Activated CD4-positive, alpha-beta T cell treated with anti-CD3 and anti-CD28 coated beads for 4 hours (primary cell): Measurements from ENCODE around the gene PLAC1.

Source experiments
- DNase-seq, 2 donors: peaks; one replicate each; pipeline ENCODE4 v3.0.0-alpha.2; 2020

The PLAC1 gene

GRCh38 chrX:134572816-134573682 lies 85.2 kb downstream of the PLAC1 start:
- no peak for DNase-seq

- no peak for DNase-seq
Observed at GRCh38 chrX:134571796-134572195, 86.5 kb downstream of the PLAC1 start.

DNA sequence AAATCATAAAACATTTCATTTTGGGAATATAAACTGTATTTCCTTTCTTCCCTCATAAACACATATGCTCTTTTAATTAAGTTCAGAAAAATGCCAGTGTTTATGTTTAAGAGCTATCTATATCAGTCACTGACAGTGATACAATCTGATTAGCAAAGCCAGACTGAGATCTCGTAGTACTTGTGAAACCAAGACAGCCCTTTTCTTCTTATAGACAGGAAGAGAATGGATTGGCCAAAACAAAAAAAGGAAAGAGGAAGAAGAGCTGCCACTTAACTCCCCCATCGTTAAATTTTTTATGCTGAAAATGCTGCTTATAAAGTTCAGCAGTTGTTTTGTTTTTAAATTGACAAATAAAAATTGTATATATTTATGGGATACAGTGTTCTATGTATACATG lies 87.4 kb downstream of the PLAC1 start:
- no peak for DNase-seq

DNA sequence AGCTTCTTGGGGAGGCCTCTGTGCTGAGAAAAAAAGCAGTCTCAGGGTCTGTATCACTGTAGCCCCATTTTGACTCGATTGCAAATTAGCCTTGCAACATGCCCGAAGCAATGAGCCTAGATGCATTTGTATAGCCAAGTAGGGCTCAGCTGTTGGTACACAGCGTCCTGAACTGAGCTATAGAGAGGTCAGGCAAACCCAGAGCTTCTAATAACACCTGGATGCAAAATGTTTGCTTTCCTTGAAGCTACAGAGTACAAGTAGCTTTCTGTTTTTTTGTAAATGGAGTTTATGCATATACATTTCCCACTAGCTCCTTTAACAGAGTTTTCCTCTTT lies 87.8 kb downstream of the PLAC1 start:
- no peak for DNase-seq

DNA sequence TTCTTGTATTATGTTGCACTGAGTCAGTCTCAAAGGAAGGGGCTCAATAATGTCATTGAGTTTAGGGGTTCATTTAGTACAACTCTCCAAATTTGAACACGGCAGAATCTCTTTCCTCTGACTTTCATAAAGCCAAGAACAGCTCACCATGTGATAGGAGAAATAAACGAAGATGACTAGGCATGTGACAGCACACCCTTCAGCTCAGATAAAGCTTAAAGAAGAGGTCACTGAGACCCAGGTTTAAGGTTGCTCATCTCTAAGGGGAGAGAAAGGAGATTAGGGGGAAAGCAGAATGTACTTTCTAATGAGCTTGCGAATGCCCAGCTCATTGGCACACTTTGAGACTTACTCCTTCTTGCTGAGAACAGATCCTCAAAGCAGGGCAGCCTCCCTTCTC lies 89.0 kb downstream of the PLAC1 start:
- no peak for DNase-seq

DNA sequence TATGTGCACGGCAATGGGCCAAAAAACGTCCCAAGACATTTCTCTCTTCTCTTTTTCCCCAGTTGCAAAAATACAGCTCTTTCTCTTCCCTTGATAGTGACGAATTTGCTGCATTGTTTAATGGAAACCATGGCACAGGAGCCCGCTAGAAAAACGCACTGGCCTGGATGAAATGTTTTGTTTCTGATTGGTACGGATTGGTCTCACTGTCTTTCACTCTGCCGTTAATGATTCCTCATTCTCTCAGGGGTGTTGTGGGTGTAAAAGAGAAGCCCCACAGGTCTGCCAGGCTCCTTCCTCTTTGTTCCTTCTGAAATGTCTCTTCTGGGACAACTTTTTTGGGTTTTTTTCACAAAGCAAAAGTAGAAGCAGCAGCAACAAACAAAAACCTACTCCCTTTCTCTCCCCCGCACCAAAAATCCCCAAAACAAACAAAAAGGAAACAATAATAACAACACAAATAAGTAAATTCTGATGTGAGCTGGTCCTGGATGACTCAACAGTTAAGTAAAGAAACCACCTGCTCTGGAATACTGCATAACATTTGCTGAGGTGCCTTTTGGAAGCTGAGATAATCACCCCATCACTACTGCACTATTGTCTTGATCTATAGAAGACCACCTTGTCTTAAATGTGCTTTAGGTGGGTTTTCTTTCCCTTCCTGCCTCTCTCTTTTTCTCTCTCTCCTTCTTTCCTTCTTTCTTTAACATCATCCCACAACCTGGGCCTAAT lies 89.8 kb downstream of the PLAC1 start:
- no peak for DNase-seq

DNA sequence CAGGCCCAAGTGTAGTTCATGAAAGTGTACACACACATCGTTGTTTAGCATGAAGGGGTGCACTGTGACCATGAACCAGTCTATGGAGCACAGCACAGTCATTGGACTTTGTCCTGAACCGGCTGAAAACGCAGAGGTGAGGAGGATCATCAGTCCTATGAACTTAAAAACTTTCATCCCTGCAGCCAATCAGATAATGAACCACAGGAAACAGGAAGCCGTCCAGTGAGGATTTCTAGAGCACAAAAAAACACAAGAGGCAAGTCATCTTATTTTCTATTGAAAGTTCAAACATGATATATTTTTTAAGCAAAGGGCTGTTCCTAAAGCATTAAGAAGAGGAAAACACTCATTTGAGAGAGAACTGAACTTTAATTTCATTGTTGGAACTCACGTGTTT lies 91.8 kb downstream of the PLAC1 start:
- no peak for DNase-seq

GRCh38 chrX:134562002-134562401 lies 96.3 kb downstream of the PLAC1 start:
- DNase-seq: no peak

- no peak for DNase-seq
Observed at GRCh38 chrX:134558133-134558532, 100.1 kb downstream of the PLAC1 start.

DNA sequence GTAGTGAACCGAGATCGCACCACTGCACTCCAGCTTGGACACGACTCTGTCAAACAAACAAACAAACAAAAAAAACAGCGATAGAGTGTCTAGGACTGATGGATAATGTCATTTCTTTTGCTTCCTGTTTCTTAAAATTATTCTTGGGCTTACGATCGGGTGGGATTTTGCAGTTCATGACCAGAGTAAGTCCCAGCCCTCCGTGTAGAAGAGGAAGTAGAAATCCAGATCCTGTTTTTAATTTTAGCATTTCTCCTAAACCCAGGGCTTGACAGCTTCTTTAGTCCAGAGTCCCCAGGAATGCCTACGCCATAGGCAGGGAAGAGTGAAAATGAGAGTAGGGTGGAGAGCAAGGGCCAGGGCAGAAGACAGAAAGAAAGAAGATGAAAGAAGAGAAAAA lies 104.0 kb downstream of the PLAC1 start:
- no peak for DNase-seq

DNA sequence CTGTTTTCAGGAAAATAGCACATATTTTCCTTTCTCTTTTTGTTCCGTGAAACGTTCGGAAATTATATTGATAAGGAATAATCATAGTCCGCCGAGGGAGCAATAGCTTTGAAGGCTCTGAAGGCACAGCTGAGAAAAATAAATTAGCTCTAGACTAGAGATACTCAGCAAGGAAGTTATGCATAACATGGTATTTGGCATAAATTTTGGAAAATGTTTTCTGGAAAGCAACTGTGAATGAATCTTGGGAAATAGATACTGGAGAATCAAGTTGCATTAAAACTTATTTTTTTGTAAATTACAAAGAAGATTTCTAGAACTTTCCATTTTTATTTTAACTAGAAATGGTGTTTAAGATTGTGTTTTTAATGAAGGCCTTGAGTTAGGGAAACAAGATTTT lies 105.9 kb downstream of the PLAC1 start:
- no peak for DNase-seq

DNA sequence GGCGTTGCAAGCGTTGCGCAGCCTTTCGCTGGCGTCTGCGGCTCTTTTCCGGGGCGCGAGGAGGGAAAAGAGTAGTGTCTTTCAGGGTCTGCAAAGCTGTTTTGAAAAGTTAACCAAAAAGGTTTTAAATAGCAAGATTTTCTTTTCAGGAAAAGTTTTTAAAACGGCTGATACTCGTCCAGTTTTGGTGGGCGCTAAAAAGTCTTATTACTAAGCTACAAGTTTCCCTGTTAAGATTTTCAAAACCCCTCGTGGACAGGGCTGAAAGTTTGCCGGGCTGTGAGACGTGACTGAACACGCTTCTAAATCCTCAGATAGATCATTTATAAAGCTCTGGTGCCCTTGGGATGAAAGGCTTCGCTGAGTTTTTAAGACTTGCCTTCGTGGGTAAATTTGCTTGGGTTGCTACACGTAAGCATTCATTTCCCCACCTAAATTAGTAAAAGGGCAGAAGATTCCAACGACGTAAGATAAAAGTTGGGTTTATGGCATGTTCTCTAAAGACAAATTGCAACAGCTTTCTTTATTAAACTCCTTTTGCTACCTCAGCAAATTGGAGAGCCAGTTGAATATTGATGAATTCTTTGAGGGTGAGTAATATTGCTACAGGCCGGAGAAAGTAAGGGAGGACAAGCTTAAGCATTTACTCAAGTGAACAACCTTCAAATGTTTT lies 106.8 kb downstream of the PLAC1 start:
- DNase-seq: no peak

DNA sequence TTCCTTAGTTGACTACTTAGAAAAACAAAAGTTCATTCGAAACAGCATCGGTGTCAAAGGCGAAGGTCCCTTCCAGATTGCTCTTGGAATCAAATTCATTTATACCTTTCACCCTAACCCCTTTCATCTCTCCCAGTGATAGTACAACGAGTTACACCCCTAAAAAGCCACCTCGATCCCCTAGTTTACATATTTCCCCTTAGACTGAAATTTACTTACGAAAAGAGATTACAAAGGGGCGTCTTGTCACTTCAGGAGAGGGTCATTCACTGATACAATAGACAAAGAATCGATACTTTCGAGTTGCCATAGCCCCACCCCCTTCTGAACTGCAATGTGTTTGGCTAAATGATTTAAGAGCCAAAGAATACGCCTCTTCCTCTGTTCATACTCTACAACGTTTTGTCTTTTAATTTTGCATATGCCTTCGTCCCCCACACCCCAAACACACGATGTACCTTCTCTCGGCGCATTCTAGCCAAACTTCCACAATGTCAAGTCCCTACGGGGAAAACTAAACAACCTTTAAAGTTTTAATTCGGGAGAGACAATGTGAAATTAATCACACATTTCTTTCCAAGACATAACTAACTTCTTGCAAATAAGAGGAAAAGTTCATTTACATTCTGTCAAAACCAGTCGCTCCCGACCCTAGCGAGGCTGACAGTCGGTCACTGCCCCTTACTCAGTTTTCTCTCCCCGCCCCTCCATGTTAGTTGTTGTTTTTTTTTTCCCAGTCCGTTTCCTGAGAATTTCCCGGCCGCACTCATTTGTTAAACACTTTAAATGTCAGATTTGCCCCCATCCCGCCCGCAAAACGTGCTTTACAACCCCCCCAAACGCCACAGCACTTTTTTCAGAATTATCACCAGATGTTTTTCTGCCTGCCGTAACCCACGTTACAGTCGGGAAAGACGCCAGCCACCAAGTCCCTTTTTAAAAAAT lies 109.7 kb downstream of the PLAC1 start:
- no peak for DNase-seq

DNA sequence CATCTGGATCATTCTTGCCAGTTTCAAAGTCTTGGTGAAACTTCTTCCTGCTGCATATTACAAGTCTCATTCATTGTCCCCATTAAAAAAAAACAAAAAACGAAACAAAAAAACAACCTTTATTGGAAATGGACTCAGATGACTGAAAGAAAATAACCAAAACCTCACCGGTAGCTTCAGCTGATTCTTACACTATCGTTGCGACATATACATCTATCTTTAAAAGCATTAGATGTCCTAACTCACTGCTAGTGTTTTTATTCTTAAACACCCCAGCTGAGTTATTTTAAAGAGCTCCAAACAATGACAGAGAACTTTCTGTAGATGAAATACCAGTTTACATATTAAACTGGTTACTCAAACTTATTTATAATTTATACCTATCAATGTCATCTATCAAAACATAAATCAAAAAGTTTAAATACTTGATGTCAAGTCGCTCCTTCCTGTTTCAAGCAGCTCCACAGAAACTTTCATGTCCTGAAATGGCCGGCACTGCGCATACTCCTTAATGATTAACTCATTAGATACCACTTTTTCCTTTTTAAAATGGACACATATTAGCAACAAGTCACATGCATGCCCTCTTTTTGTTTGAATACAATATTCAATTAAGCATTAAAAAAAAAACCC lies 111.1 kb downstream of the PLAC1 start:
- no peak for DNase-seq

- no peak for DNase-seq
Observed at GRCh38 chrX:134546187-134546586, 112.1 kb downstream of the PLAC1 start.

DNA sequence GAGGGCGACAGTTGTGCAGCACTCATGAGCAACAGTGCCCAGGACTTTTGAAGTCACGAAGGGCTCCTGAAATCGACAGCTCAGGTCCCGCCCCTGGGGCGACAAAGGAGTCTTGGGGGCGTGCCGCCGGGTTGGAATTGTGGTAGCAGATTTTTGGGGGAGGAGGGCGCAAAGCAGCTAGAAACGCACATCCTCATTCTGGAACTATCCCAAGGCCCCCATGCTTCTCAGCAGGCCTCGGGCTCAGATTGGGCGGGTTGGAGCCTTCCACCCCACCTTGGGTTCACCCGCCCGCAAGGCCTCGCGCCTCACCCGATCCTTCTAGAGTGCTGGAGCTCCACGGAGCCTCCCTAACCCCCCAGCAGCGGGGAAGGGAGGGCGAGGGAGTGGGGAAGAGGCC lies 112.8 kb downstream of the PLAC1 start:
- no peak for DNase-seq

GRCh38 chrX:134544513-134545151 lies 113.6 kb downstream of the PLAC1 start:
- no peak for DNase-seq

- no peak for DNase-seq
Observed at GRCh38 chrX:134544135-134544512, 114.1 kb downstream of the PLAC1 start.

DNA sequence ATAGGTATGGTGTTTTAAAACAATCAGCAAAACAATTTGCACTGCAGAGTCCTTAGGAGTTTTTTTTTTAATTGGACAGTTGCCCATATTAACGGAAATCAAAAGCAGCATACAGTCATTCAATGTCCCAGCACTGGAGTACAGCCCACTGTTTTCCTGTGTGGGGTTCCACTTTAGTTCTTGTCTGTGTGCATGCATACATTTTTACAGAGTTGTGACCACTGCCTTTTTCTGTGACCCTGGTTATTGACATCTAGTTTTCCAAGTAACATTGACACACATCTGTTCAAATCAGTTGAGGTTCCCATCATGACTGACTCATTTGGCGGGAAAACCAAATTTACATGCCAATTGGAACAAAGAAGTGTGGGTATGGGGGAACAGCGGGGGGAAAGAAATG lies 115.0 kb downstream of the PLAC1 start:
- DNase-seq: no peak

DNA sequence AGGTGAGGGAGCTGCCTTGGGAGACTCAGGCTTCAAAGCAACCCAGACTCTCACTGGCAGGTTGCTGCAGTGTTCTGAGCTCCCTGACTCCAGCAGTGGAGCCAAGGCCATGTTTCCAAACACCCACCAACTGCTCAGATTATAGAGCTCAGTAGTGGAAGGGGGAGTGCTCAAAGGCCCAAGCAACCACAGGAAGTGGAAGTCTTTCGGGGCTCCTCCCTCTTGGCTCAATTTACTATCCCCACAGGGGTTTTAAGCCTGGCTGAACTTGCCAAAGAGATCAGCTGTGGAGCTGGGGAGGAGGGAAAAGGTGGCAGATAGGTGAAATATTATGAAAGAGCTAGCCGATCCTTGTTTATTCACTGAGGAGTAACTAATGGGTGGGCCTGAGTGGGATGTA lies 115.8 kb downstream of the PLAC1 start:
- no peak for DNase-seq

- DNase-seq: no peak
Observed at GRCh38 chrX:134541906-134542305, 116.4 kb downstream of the PLAC1 start.

- DNase-seq: no peak
Observed at GRCh38 chrX:134538316-134538715, 120.0 kb downstream of the PLAC1 start.
